NT2/D1 (cell line): ENCODE data around the gene EDC4.

Experiments
- DNase-seq: peaks from one replicate; pipeline ENCODE4 v3.0.0-alpha.2; 2011; ENCODE audit warnings: low read depth, low spot score
- H3K27me3 ChIP-seq: 2 replicates; pipeline ENCODE4 v1.6.0; 2011; ENCODE audit warnings: mild to moderate bottlenecking; ENCODE audit not compliant: insufficient read length, insufficient read depth
- H3K36me3 ChIP-seq: 2 replicates; pipeline ENCODE4 v1.6.1; 2011; ENCODE audit warnings: mild to moderate bottlenecking, low read length, mixed read lengths; ENCODE audit not compliant: insufficient read depth, insufficient read length
- H3K4me1 ChIP-seq: 2 replicates; pipeline ENCODE4 v1.5.1; 2011; ENCODE audit not compliant: insufficient read depth, insufficient read length
- H3K4me3 ChIP-seq: 2 replicates; pipeline ENCODE4 v1.5.1; 2011; ENCODE audit warnings: low read depth; ENCODE audit not compliant: insufficient read length
- H3K9ac ChIP-seq: 2 replicates; pipeline ENCODE4 v1.6.0; 2011; ENCODE audit warnings: low read depth; ENCODE audit not compliant: insufficient read length
- H3K9me3 ChIP-seq: 2 replicates; pipeline ENCODE4 v1.5.1; 2011; ENCODE audit warnings: mild to moderate bottlenecking, low read length; ENCODE audit not compliant: insufficient read depth
- YY1 ChIP-seq: IDR thresholded peaks from 2 replicates; pipeline ENCODE4 v1.6.1; 2011; ENCODE audit not compliant: insufficient read length, insufficient read depth
- ZNF274 ChIP-seq: IDR thresholded peaks from 2 replicates; pipeline ENCODE4 v1.6.1; 2011; ENCODE audit warnings: mild to moderate bottlenecking, low read depth, low read length

The EDC4 gene

DNA sequence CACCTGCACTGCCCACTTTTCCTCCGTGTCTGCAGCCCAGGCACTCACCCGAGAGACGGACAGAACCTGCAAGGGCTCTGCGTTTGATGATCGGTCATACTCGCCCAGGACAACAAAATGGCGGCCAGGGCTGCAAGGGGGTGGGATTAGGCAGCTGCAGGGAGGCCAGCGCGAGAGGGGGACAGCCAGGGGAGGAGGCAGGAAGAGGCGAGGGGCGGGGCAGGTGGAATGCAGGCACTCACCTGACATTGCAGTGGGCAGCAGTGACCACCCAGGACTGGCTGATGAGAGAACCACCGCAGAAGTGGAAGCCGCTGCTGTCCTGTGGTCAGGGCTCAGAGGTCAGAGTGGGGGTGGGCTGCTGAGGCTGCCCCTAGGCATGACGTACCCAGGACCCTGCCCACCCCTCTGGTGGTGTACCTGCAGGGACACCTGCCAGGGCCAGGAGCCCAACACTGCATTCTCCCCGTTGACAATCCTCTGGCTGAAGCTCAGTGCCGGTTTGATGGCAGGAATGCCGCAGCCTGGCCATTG, 57.9 kb downstream of the EDC4 start:
- H3K4me3 ChIP-seq: no peak overlapping the region
- DNase-seq: no peak
- H3K9me3 ChIP-seq: no peaks in the 10 kb centered on the region
- no peak overlapping the region for H3K9ac ChIP-seq
- TF ChIP-seq ZNF274 (no peak), YY1 (no peak)
- H3K36me3 ChIP-seq: peaks cover 69% of the 10 kb centered on the region
- H3K27me3 ChIP-seq: no peaks in the 10 kb centered on the region
- H3K4me1 ChIP-seq: peaks cover 28% of the 10 kb centered on the region
